Mesenchymal stem cell (in vitro differentiated cells and primary cell): ENCODE measurements around the gene RPL27A.
A peak's percentile ranks its signal among the peaks of the same experiment; 100 is the strongest.

Experiments
- DNase-seq: peaks from one replicate; pipeline ENCODE4 v3.0.0-alpha.2; 2013
- H2AFZ ChIP-seq: one replicate; pipeline ENCODE4 v1.6.1; 2013; ENCODE audit warnings: low read depth, mild to moderate bottlenecking, control low read depth, inconsistent platforms, low read length, moderate library complexity
- H2AK5ac ChIP-seq: 2 replicates; pipeline ENCODE4 v1.6.1; 2013; ENCODE audit warnings: low read length, moderate library complexity, mild to moderate bottlenecking, inconsistent platforms; ENCODE audit not compliant: severe bottlenecking
- H2BK120ac ChIP-seq: one replicate; pipeline ENCODE4 v1.6.1; 2013; ENCODE audit warnings: low read depth, mild to moderate bottlenecking, inconsistent platforms, low read length, moderate library complexity
- H2BK12ac ChIP-seq, 2 experiments: one replicate each; pipeline ENCODE4 v1.6.1; 2013; ENCODE audit warnings: inconsistent platforms in 2 of 2, low read length in 2 of 2, mild to moderate bottlenecking in 2 of 2, moderate library complexity in 2 of 2, control low read depth in 1 of 2
- H2BK15ac ChIP-seq: one replicate; pipeline ENCODE4 v1.6.1; 2013; ENCODE audit warnings: mild to moderate bottlenecking, low read depth, inconsistent platforms; ENCODE audit not compliant: poor library complexity, severe bottlenecking
- H2BK5ac ChIP-seq: 2 replicates; pipeline ENCODE4 v1.6.1; 2013; ENCODE audit warnings: low read depth, mild to moderate bottlenecking, low read length, control low read depth, inconsistent platforms; ENCODE audit not compliant: poor library complexity, severe bottlenecking
- H3K14ac ChIP-seq, 2 experiments: one replicate each; pipeline ENCODE4 v1.6.1; 2013; ENCODE audit warnings: inconsistent platforms in 2 of 2, low read length in 2 of 2, control low read depth in 1 of 2, mild to moderate bottlenecking in 1 of 2, moderate library complexity in 1 of 2
- H3K18ac ChIP-seq, 2 experiments: one replicate each; pipeline ENCODE4 v1.6.1; 2013; ENCODE audit warnings: inconsistent platforms in 2 of 2, low read length in 2 of 2, control low read depth in 1 of 2, low read depth in 1 of 2, mild to moderate bottlenecking in 1 of 2
- H3K23ac ChIP-seq, 2 experiments: one replicate each; pipeline ENCODE4 v1.6.1; 2013; ENCODE audit warnings: inconsistent platforms in 2 of 2, low read length in 2 of 2, mild to moderate bottlenecking in 2 of 2, moderate library complexity in 2 of 2, control low read depth in 1 of 2
- H3K27ac ChIP-seq: 2 replicates; pipeline ENCODE4 v1.5.1; 2013; ENCODE audit warnings: mild to moderate bottlenecking, moderate library complexity, low read length, control low read depth, inconsistent platforms; ENCODE audit not compliant: poor library complexity, severe bottlenecking
- H3K27me3 ChIP-seq, 2 experiments: 2 replicates each; pipeline versions ENCODE4 v1.6.1 to v1.7.0; 2013; ENCODE audit warnings: low read length in 2 of 2, mild to moderate bottlenecking in 2 of 2, moderate library complexity in 2 of 2, control low read depth in 1 of 2, inconsistent platforms in 1 of 2; ENCODE audit not compliant: control insufficient read depth in 1 of 2, insufficient read depth in 1 of 2
- H3K36me3 ChIP-seq, 2 experiments: 2 replicates each; pipeline versions ENCODE4 v1.6.1 to v1.7.0; 2013; ENCODE audit warnings: low read length in 2 of 2, control low read depth in 1 of 2, inconsistent platforms in 1 of 2, low read depth in 1 of 2, mild to moderate bottlenecking in 1 of 2; ENCODE audit not compliant: insufficient read depth in 2 of 2, control insufficient read depth in 1 of 2
- H3K4ac ChIP-seq, 2 experiments: one replicate each; pipeline ENCODE4 v1.6.1; 2013; ENCODE audit warnings: inconsistent platforms in 2 of 2, low read length in 2 of 2, mild to moderate bottlenecking in 2 of 2, moderate library complexity in 2 of 2, control low read depth in 1 of 2, low read depth in 1 of 2
- H3K4me1 ChIP-seq: 2 replicates; pipeline ENCODE4 v1.6.1; 2013; ENCODE audit warnings: low read depth, low read length, control low read depth; ENCODE audit not compliant: control insufficient read depth, insufficient read depth
- H3K4me2 ChIP-seq: 2 replicates; pipeline ENCODE4 v1.6.1; 2013; ENCODE audit warnings: low read length, mild to moderate bottlenecking, inconsistent platforms; ENCODE audit not compliant: poor library complexity, severe bottlenecking
- H3K4me3 ChIP-seq, 2 experiments: 2 replicates each; pipeline versions ENCODE4 v1.5.1 to v1.7.0; 2013; ENCODE audit warnings: low read length in 2 of 2, mild to moderate bottlenecking in 2 of 2, control low read depth in 1 of 2, low read depth in 1 of 2; ENCODE audit not compliant: insufficient read depth in 1 of 2
- H3K79me1 ChIP-seq: replicated peaks from 2 replicates; pipeline ENCODE4 v1.6.1; 2013; ENCODE audit warnings: mild to moderate bottlenecking, control low read depth, low read length, inconsistent platforms; ENCODE audit not compliant: poor library complexity, severe bottlenecking
- H3K9ac ChIP-seq: 2 replicates; pipeline ENCODE4 v1.7.0; 2013; ENCODE audit warnings: mild to moderate bottlenecking, low read length, moderate library complexity
- H3K9me3 ChIP-seq: 2 replicates; pipeline ENCODE4 v1.7.0; 2013; ENCODE audit warnings: mild to moderate bottlenecking, low read length; ENCODE audit not compliant: control insufficient read depth
- H4K8ac ChIP-seq: one replicate; pipeline ENCODE4 v1.6.1; 2013; ENCODE audit warnings: inconsistent platforms, mild to moderate bottlenecking, low read length, moderate library complexity
- H4K91ac ChIP-seq: one replicate; pipeline ENCODE4 v1.6.1; 2013; ENCODE audit warnings: mild to moderate bottlenecking, low read length, inconsistent platforms
- WGBS: methylation state at CpG from one replicate; pipeline ENCODE4 v1.1.7; 2013; ENCODE audit warnings: mixed read lengths; 5-methylcytosine and 5-hydroxymethylcytosine counted together

The RPL27A gene

DNA sequence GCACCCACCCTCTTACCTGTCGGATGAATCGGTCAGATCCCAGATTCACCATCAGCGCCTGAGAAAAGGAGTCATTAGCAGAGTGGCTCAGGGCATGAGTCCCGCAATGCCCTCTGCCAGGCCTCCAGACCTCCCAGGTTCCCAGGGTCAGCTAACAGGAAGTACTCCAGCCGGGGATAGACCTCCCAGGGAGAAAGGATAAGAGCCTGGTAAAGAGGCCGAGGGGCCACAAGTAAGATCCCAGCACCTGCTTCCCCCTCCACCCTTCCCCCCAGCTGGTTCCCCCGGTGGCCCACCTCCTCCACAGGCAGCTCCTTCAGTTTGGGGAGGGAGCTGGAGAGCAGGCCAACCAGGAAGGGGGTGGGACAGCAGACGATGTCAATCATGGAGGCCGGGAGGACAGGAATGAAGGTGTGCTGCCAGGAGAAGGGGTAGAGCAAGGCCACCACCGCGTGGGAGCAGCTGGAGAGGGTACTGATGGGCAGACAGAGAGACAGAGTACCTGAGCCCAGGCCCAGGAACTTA, 16.4 kb downstream of the RPL27A start:
- Histone ChIP-seq H4K91ac (no peak overlapping the region), H3K4me2 (no peak overlapping the region), H3K9ac (no peak overlapping the region), H4K8ac (no peak overlapping the region), H3K79me1 (peaks cover 27% of the 10 kb centered on the region), H2BK12ac (no peak overlapping the region), H2BK5ac (no peak overlapping the region), H3K18ac (peak overlapping the region in 1 of 2 experiments; percentile 61), H2AK5ac (peak overlapping the region; percentile 71), H3K4me3 (no peak overlapping the region), H3K4ac (no peak overlapping the region), H3K14ac (no peak overlapping the region), H2AFZ (no peak overlapping the region), H3K36me3 (peaks cover 83 to 89% of the 10 kb centered on the region in 2 experiments), H3K4me1 (peaks cover 18% of the 10 kb centered on the region), H2BK15ac (no peak overlapping the region), H3K27me3 (no peaks in the 10 kb centered on the region), H3K27ac (no peak overlapping the region), H3K9me3 (no peaks in the 10 kb centered on the region), H2BK120ac (no peak overlapping the region), H3K23ac (no peak overlapping the region)
- WGBS, result 76% methylated on average over 7 of the region's 11 CpGs
- DNase-seq, result no peak

DNA sequence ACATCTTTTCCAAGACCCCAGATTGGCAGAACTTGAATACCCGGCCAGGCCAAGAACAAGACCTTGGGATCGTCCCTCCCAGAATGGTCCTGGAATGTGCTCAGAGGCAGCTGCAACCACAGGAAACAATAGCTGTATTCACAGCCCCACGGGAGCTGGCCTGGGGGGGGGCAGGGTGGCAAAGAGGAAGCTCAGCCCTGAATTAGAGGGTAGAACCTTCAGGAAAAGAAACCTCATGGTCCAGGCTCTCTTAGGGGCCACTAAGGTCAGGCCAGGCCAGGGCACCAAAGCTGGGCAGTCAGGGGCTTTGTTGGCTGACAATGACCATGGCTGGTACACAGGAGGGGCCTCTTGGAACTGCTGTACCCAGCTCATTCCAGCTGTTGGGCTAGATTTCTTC, 17.3 kb downstream of the RPL27A start:
- H2AFZ ChIP-seq, result no peak overlapping the region
- no peak overlapping the region for H3K14ac ChIP-seq
- peak overlapping the region; percentile 13 for H3K27ac ChIP-seq
- peak overlapping the region; percentile 18 for H3K9ac ChIP-seq
- H3K4me3 ChIP-seq, result no peak overlapping the region
- H3K23ac ChIP-seq, result no peak overlapping the region
- no peak overlapping the region for H3K4me2 ChIP-seq
- H2BK5ac ChIP-seq, result no peak overlapping the region
- peaks cover 82 to 87% of the 10 kb centered on the region in 2 experiments for H3K36me3 ChIP-seq
- H3K9me3 ChIP-seq, result no peaks in the 10 kb centered on the region
- peak overlapping the region; percentile 82 for H2AK5ac ChIP-seq
- WGBS, result 22% methylated on average over 3 of the region's 3 CpGs
- peak; percentile 35 for DNase-seq
- no peaks in the 10 kb centered on the region for H3K27me3 ChIP-seq
- peaks cover 18% of the 10 kb centered on the region for H3K4me1 ChIP-seq
- peak overlapping the region in 1 of 2 experiments; percentile 33 for H3K18ac ChIP-seq
- H4K91ac ChIP-seq, result no peak overlapping the region
- H2BK15ac ChIP-seq, result peak overlapping the region; percentile 84
- H3K79me1 ChIP-seq, result peaks cover 22% of the 10 kb centered on the region
- no peak overlapping the region for H2BK120ac ChIP-seq
- no peak overlapping the region for H4K8ac ChIP-seq
- H3K4ac ChIP-seq, result peak overlapping the region in 1 of 2 experiments; percentile 84
- peak overlapping the region; percentile 4 to 50 for H2BK12ac ChIP-seq

- H2BK5ac ChIP-seq, result no peak overlapping the region
- no peaks in the 10 kb centered on the region for H3K27me3 ChIP-seq
- DNase-seq, result no peak
- H2AK5ac ChIP-seq, result no peak overlapping the region
- peaks cover 5% of the 10 kb centered on the region for H3K9me3 ChIP-seq
- H3K36me3 ChIP-seq, result peaks cover 82 to 87% of the 10 kb centered on the region in 2 experiments
- H3K4ac ChIP-seq, result peak overlapping the region in 1 of 2 experiments; percentile 26
- H3K14ac ChIP-seq, result no peak overlapping the region
- H2BK120ac ChIP-seq, result no peak overlapping the region
- 91% methylated on average over 10 of the region's 10 CpGs for WGBS
- no peak overlapping the region for H3K18ac ChIP-seq
- H3K4me2 ChIP-seq, result no peak overlapping the region
- no peak overlapping the region for H2AFZ ChIP-seq
- H3K27ac ChIP-seq, result no peak overlapping the region
- no peak overlapping the region for H2BK15ac ChIP-seq
- H4K91ac ChIP-seq, result no peak overlapping the region
- peak overlapping the region in 1 of 2 experiments; percentile 3 for H2BK12ac ChIP-seq
- peaks cover 16% of the 10 kb centered on the region for H3K79me1 ChIP-seq
- H3K4me1 ChIP-seq, result peaks cover 18% of the 10 kb centered on the region
- no peak overlapping the region for H3K23ac ChIP-seq
- no peak overlapping the region for H3K9ac ChIP-seq
- H3K4me3 ChIP-seq, result no peak overlapping the region
- H4K8ac ChIP-seq, result no peak overlapping the region
Observed at GRCh38 chr11:8701891-8702597, 19.5 kb downstream of the RPL27A start.

GRCh38 chr11:8702598-8702915, 20.0 kb downstream of the RPL27A start:
- peaks cover 16% of the 10 kb centered on the region for H3K79me1 ChIP-seq
- H2BK15ac ChIP-seq, result no peak overlapping the region
- no peak overlapping the region for H2BK5ac ChIP-seq
- H2AK5ac ChIP-seq, result no peak overlapping the region
- H3K4ac ChIP-seq, result no peak overlapping the region
- no peak overlapping the region for H2BK12ac ChIP-seq
- peaks cover 5% of the 10 kb centered on the region for H3K9me3 ChIP-seq
- H2AFZ ChIP-seq, result no peak overlapping the region
- no peak overlapping the region for H3K14ac ChIP-seq
- no peak overlapping the region for H4K91ac ChIP-seq
- H2BK120ac ChIP-seq, result no peak overlapping the region
- WGBS, result 89% methylated on average over 10 of the region's 14 CpGs
- H3K4me2 ChIP-seq, result no peak overlapping the region
- no peak for DNase-seq
- no peaks in the 10 kb centered on the region for H3K27me3 ChIP-seq
- H3K9ac ChIP-seq, result no peak overlapping the region
- peaks cover 83 to 87% of the 10 kb centered on the region in 2 experiments for H3K36me3 ChIP-seq
- H4K8ac ChIP-seq, result no peak overlapping the region
- H3K4me3 ChIP-seq, result no peak overlapping the region
- H3K23ac ChIP-seq, result no peak overlapping the region
- H3K27ac ChIP-seq, result no peak overlapping the region
- peaks cover 18% of the 10 kb centered on the region for H3K4me1 ChIP-seq
- no peak overlapping the region for H3K18ac ChIP-seq
